GM18909 (cell line): Measurements from ENCODE around the gene MCHR1.
"Not testable (repeated sequence)": the region's sequence is repeated elsewhere in the genome, so short reads cannot be mapped to it uniquely, and the experiment has no call there.

Experiments
- ATAC-seq: cut with Tn5 transposase; IDR thresholded peaks from one replicate; pipeline ENCODE4 v1.9.1; 2021; ENCODE audit warnings: mild to moderate bottlenecking; ENCODE audit not compliant: unreplicated experiment, poor library complexity

Gene MCHR1

GRCh38 chr22:40654522-40655167, 24.6 kb upstream of the MCHR1 start:
- no peak for ATAC-seq

GRCh38 chr22:40655941-40656340, 23.3 kb upstream of the MCHR1 start:
- not testable (repeated sequence) for ATAC-seq

- not testable (repeated sequence) for ATAC-seq
Observed at GRCh38 chr22:40656651-40657050, 22.6 kb upstream of the MCHR1 start.

DNA sequence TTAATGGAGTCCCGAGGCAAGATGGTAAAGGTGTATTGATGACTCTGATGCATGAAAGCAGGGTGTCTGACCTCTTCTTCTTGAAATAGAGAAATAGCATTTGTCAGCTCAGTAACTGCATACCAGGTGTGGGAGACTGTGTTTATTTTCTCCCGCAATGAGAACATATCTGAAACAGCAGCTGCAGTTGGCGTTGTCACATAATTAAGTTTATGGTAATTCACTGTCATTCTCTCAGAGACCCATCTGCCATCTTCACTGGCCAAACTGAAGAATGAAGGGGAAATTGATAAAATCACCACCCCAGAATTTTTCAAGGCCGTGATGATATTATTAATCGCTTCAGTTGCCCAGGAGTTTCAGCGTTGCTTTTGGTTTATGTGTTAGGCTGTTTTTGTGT, 20.1 kb upstream of the MCHR1 start:
- ATAC-seq: no peak

- ATAC-seq: no peak
Observed at GRCh38 chr22:40660730-40661129, 18.6 kb upstream of the MCHR1 start.

DNA sequence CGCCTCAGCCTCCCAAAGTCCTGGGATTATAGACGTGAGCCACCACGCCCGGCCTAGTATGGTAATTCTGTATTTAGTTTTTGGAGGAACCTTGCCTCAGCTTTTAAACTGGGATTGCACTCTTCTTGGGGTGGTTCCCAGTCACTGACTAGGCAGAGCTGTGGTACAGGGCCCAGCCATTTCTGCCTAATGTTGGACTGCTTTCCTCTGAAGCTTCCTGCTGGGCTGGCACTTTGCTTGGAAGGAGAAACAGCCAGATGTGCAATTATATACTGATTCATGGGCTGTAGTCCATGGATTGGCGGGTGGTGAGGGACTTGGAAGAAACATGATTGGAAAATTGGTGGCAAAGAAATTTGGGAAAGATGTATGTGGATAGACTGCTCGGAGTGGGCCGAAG, 17.6 kb upstream of the MCHR1 start:
- ATAC-seq: no peak

- no peak for ATAC-seq
Observed at GRCh38 chr22:40665312-40665711, 14.0 kb upstream of the MCHR1 start.

- ATAC-seq: no peak
Observed at GRCh38 chr22:40666151-40666848, 13.0 kb upstream of the MCHR1 start.

DNA sequence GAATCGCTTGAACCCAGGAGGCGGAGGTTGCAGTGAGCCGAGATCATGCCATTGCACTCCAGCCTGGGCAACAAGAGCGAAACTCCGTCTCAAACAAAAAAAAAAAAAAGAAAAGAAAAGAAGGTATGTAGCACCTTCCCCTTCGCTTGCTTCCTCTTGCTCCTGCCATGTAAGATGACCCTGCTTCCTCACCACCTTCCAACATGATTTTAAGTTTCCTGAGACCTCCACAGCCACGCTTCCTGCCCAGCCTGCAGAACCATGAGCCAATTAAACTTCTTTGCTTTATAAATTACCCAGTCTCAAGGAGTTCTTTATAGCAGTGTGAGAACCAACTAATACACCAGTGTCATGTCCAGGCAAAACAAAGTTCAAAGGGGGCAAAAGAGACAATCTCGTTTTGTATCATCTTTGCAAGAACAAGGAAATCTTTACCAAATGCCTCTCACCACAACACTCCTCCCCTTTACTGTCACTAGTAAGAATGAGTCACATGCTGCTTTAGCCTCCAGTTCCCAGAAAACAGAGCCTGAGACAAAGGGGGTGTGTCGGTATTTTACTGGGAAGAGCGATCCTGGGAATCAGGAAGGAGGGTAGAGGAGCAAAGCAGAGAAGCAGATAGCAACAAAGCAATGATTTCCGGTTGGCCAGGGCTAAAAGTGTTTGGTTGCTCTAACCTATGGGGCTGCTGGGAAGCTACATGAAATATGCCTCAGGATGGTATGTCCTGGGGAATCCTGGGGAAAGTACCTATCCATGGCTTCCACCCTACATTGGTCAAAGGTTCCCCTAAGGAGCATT, 10.5 kb upstream of the MCHR1 start:
- no peak for ATAC-seq

DNA sequence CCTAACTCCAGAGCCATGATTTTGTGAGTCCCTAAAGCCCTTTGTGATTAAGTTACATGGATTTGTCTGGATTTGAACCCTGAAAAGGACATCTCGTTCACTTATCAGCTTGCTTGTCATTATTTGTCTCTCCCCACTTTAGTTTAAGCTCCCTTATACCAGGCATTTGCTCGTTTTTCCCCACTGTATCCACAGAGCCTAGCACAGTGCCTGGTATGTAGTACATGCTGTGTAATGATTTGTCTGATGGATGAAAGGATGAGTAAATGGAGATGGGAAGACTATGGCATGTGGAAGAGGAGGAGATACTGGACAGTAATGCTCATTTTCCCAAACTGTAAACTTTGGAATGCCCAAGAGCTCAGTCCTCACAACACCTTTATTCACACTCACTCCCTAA, 9.2 kb upstream of the MCHR1 start:
- no peak for ATAC-seq

- no peak for ATAC-seq
Observed at GRCh38 chr22:40671369-40671768, 7.9 kb upstream of the MCHR1 start.

GRCh38 chr22:40671796-40672360, 7.4 kb upstream of the MCHR1 start:
- no peak for ATAC-seq

DNA sequence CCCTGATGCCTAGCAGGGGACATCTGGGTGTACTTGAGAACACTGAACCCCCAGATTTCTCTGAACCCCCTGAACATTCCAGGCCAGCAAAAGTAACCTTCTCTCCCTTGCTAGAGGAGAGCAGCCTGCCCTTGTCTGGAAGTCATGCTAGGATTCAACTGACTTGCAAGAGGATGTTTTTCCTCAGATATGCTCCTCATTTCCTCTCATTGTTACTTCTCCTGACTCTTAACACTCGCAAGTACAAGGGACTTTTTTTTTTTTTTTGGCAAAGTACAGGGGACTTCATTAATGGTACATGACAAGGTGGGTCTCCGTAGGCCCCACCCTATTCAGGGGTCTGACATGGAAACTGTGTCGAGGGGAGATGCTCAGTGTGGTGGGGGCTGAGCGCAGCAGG, 6.3 kb upstream of the MCHR1 start:
- ATAC-seq: no peak

GRCh38 chr22:40674274-40674673, 5.0 kb upstream of the MCHR1 start:
- ATAC-seq: no peak

DNA sequence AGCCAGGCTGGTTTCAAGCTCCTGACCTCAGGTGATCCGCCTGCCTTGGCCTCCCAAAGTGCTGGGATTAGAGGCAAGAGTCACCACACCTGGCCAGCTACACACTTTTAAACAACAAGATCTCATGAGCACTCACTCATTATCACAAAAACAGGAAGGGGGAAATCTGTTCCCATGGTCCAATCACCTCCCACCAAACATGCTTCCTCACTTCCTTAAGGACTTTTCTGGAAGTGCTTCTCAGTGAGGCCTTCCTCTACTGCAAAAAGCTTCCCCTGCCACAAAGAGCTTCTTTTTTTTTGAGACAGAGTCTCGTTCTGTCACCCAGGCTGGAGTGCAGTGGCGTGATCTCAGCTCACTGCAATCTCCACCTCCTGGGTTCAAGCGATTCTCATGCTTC, 3.1 kb upstream of the MCHR1 start:
- ATAC-seq: not testable (repeated sequence)

DNA sequence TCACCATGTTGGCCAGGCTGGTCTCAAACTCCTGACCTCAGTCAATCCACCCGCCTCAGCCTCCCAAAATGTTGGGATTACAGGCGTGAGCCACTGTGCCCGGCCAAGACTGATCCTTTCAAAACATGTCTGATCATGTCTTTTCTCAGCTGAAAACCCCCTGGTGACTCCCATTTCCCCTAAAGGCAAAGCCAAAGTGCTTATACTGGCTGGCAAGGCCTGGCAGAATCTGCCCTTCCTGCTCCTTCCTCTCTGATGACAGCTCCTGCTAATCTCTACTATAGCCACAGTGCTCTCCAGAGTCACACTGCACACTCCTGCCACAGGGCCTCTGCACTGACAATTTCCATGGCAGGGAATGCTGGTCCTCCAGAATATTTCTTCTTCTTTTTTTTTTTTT, 2.6 kb upstream of the MCHR1 start:
- ATAC-seq: no peak

DNA sequence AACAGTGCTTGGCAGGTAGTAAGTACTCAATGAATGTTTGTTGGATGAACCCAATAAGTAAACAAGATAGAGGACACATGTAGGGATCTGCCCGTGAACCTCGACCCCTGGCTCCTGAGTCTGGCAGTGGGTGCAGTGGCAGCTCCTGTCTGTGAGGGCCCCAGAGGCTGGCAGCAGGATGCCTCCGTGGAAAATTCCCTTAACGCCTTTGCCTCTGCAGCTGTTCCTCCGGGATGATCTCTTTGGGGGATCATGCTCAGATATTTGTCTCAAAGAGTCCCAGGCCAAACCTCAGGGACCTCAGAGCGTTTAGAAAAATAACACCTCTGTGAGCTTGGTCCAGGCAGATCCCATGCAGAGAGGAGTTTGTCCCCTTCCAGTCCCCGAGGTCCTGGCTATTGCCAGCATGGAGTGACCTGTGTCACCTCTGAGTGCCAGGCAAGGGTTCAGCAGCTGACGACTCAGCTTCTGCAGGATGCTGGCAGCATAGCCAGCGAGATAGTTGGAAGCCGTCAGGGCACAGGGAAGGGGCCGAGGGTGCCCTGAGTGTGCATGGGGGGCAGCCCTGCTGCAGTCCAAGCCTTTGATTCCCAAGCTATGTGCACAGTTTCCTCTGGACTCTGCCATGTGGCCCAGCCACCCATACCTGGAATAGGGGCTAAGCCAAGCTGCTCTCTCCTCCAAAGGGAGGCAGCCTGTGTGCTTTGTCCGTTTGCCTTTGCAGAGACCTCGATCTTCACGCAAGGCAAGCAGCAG, 613 bp upstream of the MCHR1 start:
- no peak for ATAC-seq

GRCh38 chr22:40679964-40680818, 907 bp downstream of the MCHR1 start:
- no peak for ATAC-seq

GRCh38 chr22:40680819-40681183, 1.5 kb downstream of the MCHR1 start:
- ATAC-seq: no peak

DNA sequence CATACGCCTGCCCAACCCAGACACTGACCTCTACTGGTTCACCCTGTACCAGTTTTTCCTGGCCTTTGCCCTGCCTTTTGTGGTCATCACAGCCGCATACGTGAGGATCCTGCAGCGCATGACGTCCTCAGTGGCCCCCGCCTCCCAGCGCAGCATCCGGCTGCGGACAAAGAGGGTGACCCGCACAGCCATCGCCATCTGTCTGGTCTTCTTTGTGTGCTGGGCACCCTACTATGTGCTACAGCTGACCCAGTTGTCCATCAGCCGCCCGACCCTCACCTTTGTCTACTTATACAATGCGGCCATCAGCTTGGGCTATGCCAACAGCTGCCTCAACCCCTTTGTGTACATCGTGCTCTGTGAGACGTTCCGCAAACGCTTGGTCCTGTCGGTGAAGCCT, 2.2 kb downstream of the MCHR1 start:
- no peak for ATAC-seq
